Mucosa of descending colon (tissue), 3 donors: ENCODE results near the gene SMAD9. TPM values are rescaled to one million over a fixed set of nuclear protein-coding genes. Genes with fewer than 3 reads are reported as not detected.
A peak's percentile ranks its signal among the peaks of the same experiment; 100 is the strongest.

ENCODE experiments used
- ATAC-seq: fragments of 200-7000 bp; cut with Tn5 transposase; one replicate; pipeline ENCODE4 v1.9.1; 2020; ENCODE audit warnings: mild to moderate bottlenecking, moderate library complexity
- DNase-seq, 3 donors: peaks; one replicate each; pipeline ENCODE4 v3.0.0-alpha.2; 2020
- H3K36me3 ChIP-seq: fragments of 200-600 bp; one replicate; pipeline ENCODE4 v1.8.0; 2021; ENCODE audit warnings: low read depth, mild to moderate bottlenecking
- H3K4me1 ChIP-seq: fragments of 200-600 bp; one replicate; pipeline ENCODE4 v1.8.0; 2021; ENCODE audit warnings: low read depth, mild to moderate bottlenecking
- H3K4me3 ChIP-seq: fragments of 200-600 bp; one replicate; pipeline ENCODE4 v1.8.0; 2021; ENCODE audit warnings: mild to moderate bottlenecking
- H3K9me3 ChIP-seq: fragments of 200-600 bp; one replicate; pipeline ENCODE4 v1.8.0; 2021; ENCODE audit warnings: mild to moderate bottlenecking
- CTCF ChIP-seq: fragments of 200-600 bp; IDR thresholded peaks from one replicate; pipeline ENCODE4 v1.8.0; 2022; ENCODE audit warnings: antibody characterized with exemption, mild to moderate bottlenecking
- intact Hi-C, 2 donors: fragments of 100-400 bp; cut with DNase I in 1 of 2; cut with micrococcal nuclease in 1 of 2; formaldehyde crosslinking; loops; one replicate each; pipeline versions ENCODE4 v1.11.0 to v1.11.1; 2022; cut with DNase I, micrococcal nuclease
- total RNA-seq, 3 donors: library from RNA; stranded (reverse); fragmentation: NEBNext Ultra II Directional in 2 of 3; extraction: Animal tissue kit (Norgen Biotek cat#: 25700) in 2 of 3; gene quantifications; one replicate each; pipeline versions ENCODE4 v1.2.1 to v1.2.4, GENCODE V29; 2021 to 2023
- donor health status: DM: no; HTN: no; CAD: no; lungs with moderate emphysema.
- donor health status: DM: no; HTN: no; CAD: no.
- donor health status: DM: no; HTN: yes; CAD: no.

Gene SMAD9
- total RNA-seq, 3 donors from 2014 or later, result 9.0 to 21.6 (median 16.2) TPM

- no peak for TF ChIP-seq CTCF
- DNase-seq, result no peak
- H3K4me3 ChIP-seq, result no peak overlapping the region
- H3K9me3 ChIP-seq, result no peaks in the 10 kb centered on the region
- no peaks in the 10 kb centered on the region for H3K36me3 ChIP-seq
- intact Hi-C loops, result no loop called here
- H3K4me1 ChIP-seq, result no peaks in the 10 kb centered on the region
- no peak for ATAC-seq
These were observed 90.3 kb downstream of the SMAD9 start for GRCh38 chr13:36829753-36830152.

- DNase-seq, result no peak
- no peak for TF ChIP-seq CTCF
- Histone ChIP-seq H3K4me1 (peaks cover 8% of the 10 kb centered on the region), H3K9me3 (no peaks in the 10 kb centered on the region), H3K4me3 (no peak overlapping the region), H3K36me3 (no peaks in the 10 kb centered on the region)
- intact Hi-C loops, result no loop called here
- ATAC-seq, result no peak
These were observed 97.3 kb downstream of the SMAD9 start for GRCh38 chr13:36822785-36823184.

- Histone ChIP-seq H3K36me3 (no peaks in the 10 kb centered on the region), H3K4me1 (peaks cover 8% of the 10 kb centered on the region), H3K4me3 (no peak overlapping the region), H3K9me3 (no peaks in the 10 kb centered on the region)
- DNase-seq (no peak), ATAC-seq (no peak)
- no peak for TF ChIP-seq CTCF
- intact Hi-C loops, result no loop called here
These were observed 99.8 kb downstream of the SMAD9 start for GRCh38 chr13:36820222-36820621.

- ATAC-seq (peak; percentile 25), DNase-seq (no peak)
- H3K4me3 ChIP-seq, result peak overlapping the region; percentile 62
- peaks cover 8% of the 10 kb centered on the region for H3K4me1 ChIP-seq
- H3K36me3 ChIP-seq, result no peaks in the 10 kb centered on the region
- no peak for TF ChIP-seq CTCF
- intact Hi-C loops, result no loop called here
- no peaks in the 10 kb centered on the region for H3K9me3 ChIP-seq
These were observed 100.3 kb downstream of the SMAD9 start for GRCh38 chr13:36819739-36820090.

GRCh38 chr13:36818804-36819738 is 101.0 kb downstream of the SMAD9 start, which contains the start of gene RFXAP:
Gene RFXAP (plus strand): TSS chr13:36819222. CDS start chr13:36819358, 136 bp downstream.
- Histone ChIP-seq H3K36me3 (no peaks in the 10 kb centered on the region), H3K9me3 (no peaks in the 10 kb centered on the region), H3K4me1 (peaks cover 8% of the 10 kb centered on the region), H3K4me3 (peak within 1 kb of the TSS; percentile 62)
- peak; percentile 99 for ATAC-seq
- intact Hi-C loops, result no loop called here
- peak; percentile 94 for DNase-seq
- TF ChIP-seq CTCF, result peak; percentile 7
